ENCODE data around the gene PRR3.
"Not testable (repeated sequence)": the region's sequence is repeated elsewhere in the genome, so short reads cannot be mapped to it uniquely, and the experiment has no call there.

PRR3 gene

GRCh38 chr6:30556906-30557682 is at the start of gene PRR3:
Gene PRR3, plus strand, starts transcription at chr6:30557295. Its CDS starts 50 bp downstream, at chr6:30557345.
- DNase-seq = peak; percentile 92

- no peak for DNase-seq
These were observed 49.0 kb upstream of the PRR3 start for GRCh38 chr6:30507849-30508827.

GRCh38 chr6:30508890-30509736 is 48.0 kb upstream of the PRR3 start:
- no peak for DNase-seq

- no peak for DNase-seq
These were observed 46.5 kb upstream of the PRR3 start for GRCh38 chr6:30510419-30511168.

- no peak for DNase-seq
These were observed 45.9 kb upstream of the PRR3 start for GRCh38 chr6:30511169-30511546.

- DNase-seq = no peak
These were observed 43.6 kb upstream of the PRR3 start for GRCh38 chr6:30513451-30513850.

GRCh38 chr6:30515106-30515505 is 42.0 kb upstream of the PRR3 start:
- DNase-seq = no peak

- peak; percentile 86 for DNase-seq
These were observed 40.9 kb upstream of the PRR3 start for GRCh38 chr6:30515944-30516753.

GRCh38 chr6:30516754-30517076 is 40.4 kb upstream of the PRR3 start:
- not testable (repeated sequence) for DNase-seq

- DNase-seq = not testable (repeated sequence)
These were observed 39.2 kb upstream of the PRR3 start for GRCh38 chr6:30517767-30518504.

- DNase-seq = not testable (repeated sequence)
These were observed 38.5 kb upstream of the PRR3 start for GRCh38 chr6:30518505-30519145.

- DNase-seq = no peak
These were observed 36.6 kb upstream of the PRR3 start for GRCh38 chr6:30520522-30520921.

GRCh38 chr6:30521082-30521481 is 36.0 kb upstream of the PRR3 start:
- not testable (repeated sequence) for DNase-seq

- not testable (repeated sequence) for DNase-seq
These were observed 35.1 kb upstream of the PRR3 start for GRCh38 chr6:30521952-30522351.

- not testable (repeated sequence) for DNase-seq
These were observed 30.7 kb upstream of the PRR3 start for GRCh38 chr6:30526444-30526843.

GRCh38 chr6:30529349-30529875 is 27.7 kb upstream of the PRR3 start:
- DNase-seq = not testable (repeated sequence)

GRCh38 chr6:30530014-30530413 is 27.1 kb upstream of the PRR3 start:
- no peak for DNase-seq

- no peak for DNase-seq
These were observed 23.4 kb upstream of the PRR3 start for GRCh38 chr6:30533460-30534294.

GRCh38 chr6:30537931-30538330 is 19.2 kb upstream of the PRR3 start:
- no peak for DNase-seq
